Measurements from ENCODE around the gene HSD3B7. TPM values are rescaled to one million over a fixed set of nuclear protein-coding genes. Genes with fewer than 3 reads are reported as not detected.

HSD3B7 gene
- total RNA-seq, 2 donors from 2014 or later: 19.0 to 20.9 TPM

DNA sequence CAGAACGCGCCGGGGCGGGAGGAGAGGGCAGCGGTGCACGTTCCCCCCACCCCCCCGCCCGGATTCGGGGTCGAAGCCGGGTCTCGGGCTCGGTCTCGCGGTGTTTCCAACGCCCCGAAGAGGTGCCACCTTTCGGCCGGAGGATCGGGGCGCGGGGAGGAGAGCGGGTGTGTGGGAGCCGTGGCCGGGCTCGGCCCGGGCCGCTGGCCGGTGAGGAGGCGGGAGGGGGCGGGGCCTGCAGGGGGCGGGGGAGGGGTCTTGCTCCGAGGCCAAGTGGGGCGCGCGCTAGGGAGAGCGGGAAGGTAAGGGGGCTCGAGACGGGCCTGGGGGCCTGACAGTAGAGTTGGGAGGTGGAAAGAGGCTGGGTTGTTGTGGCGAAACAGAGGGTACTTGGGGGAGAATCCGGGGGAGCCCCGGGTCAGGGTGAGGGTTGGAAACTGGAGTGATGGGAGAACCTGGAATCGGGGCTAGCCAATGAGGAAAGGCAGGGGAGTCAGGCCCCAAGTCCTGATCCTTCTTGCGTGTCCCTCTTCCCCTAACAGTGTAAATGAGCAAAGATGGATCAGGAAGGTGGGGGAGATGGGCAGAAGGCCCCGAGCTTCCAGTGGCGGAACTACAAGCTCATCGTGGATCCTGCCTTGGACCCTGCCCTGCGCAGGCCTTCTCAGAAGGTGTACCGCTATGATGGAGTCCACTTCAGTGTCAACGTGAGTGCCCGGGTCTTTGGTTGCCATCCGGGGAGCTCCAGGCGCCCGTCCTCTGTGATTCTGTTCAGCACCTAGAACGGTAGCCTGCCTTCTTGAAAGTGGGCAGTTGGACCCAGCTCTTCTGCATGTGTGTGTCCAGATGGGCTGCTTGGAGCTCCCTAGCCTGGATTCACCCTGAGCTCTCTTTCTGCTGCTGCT, 26.6 kb upstream of the HSD3B7 start:
- peak; percentile 35 for DNase-seq
- H3K9ac ChIP-seq (ENCODE audit: low read depth in 2 of 2, low read length in 2 of 2): peak overlapping the region; percentile 71 to 86
- H3K27ac ChIP-seq: peak overlapping the region; percentile 85
- no peak for TF ChIP-seq CTCF (IDR thresholded peaks at IDR 0.05)
- no peaks in the 10 kb centered on the region for H3K9me3 ChIP-seq
- H3K4me3 ChIP-seq: peak overlapping the region; percentile 58
- peaks cover 18% of the 10 kb centered on the region for H3K36me3 ChIP-seq
- no peaks in the 10 kb centered on the region for H3K27me3 ChIP-seq
- intact Hi-C loops (cut with DNase I): no loop called here
- H3K4me1 ChIP-seq: peaks cover 8% of the 10 kb centered on the region

DNA sequence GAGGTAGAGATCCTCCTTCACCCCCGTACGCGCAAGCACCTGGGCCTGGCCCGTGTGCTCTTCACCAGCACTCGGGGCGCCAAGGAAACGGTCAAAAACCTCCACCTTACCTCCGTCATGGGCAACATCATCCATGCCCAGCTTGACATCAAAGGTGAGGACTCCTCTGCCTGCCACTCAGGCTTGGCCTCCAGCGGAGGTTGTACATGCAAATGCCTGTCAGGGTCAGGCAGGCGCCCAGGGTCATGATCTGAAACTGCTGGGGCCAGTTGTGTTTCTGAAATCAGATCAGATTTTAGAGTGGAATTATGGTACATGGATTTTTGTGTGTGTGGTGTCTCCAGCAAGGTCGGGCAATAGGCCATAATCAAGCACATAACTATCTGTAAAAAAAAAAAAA, 23.6 kb upstream of the HSD3B7 start:
- peaks cover 19% of the 10 kb centered on the region for H3K36me3 ChIP-seq
- peaks cover 8% of the 10 kb centered on the region for H3K4me1 ChIP-seq
- H3K27ac ChIP-seq: no peak overlapping the region
- no peaks in the 10 kb centered on the region for H3K9me3 ChIP-seq
- H3K27me3 ChIP-seq: no peaks in the 10 kb centered on the region
- no peak overlapping the region for H3K4me3 ChIP-seq
- intact Hi-C loops (cut with DNase I): no loop called here
- no peak for TF ChIP-seq CTCF (IDR thresholded peaks at IDR 0.05)
- no peak for DNase-seq
- H3K9ac ChIP-seq (ENCODE audit: low read depth in 2 of 2, low read length in 2 of 2): no peak overlapping the region

- H3K27ac ChIP-seq: no peak overlapping the region
- no peak for DNase-seq
- H3K36me3 ChIP-seq: peaks cover 19% of the 10 kb centered on the region
- no peaks in the 10 kb centered on the region for H3K27me3 ChIP-seq
- no peak for TF ChIP-seq CTCF (IDR thresholded peaks at IDR 0.05)
- H3K9ac ChIP-seq (ENCODE audit: low read depth in 2 of 2, low read length in 2 of 2): no peak overlapping the region
- H3K4me1 ChIP-seq: peaks cover 2% of the 10 kb centered on the region
- H3K9me3 ChIP-seq: no peaks in the 10 kb centered on the region
- H3K4me3 ChIP-seq: no peak overlapping the region
- intact Hi-C loops (cut with DNase I): no loop called here
These were observed 21.0 kb upstream of the HSD3B7 start for GRCh38 chr16:30963925-30964511.

DNA sequence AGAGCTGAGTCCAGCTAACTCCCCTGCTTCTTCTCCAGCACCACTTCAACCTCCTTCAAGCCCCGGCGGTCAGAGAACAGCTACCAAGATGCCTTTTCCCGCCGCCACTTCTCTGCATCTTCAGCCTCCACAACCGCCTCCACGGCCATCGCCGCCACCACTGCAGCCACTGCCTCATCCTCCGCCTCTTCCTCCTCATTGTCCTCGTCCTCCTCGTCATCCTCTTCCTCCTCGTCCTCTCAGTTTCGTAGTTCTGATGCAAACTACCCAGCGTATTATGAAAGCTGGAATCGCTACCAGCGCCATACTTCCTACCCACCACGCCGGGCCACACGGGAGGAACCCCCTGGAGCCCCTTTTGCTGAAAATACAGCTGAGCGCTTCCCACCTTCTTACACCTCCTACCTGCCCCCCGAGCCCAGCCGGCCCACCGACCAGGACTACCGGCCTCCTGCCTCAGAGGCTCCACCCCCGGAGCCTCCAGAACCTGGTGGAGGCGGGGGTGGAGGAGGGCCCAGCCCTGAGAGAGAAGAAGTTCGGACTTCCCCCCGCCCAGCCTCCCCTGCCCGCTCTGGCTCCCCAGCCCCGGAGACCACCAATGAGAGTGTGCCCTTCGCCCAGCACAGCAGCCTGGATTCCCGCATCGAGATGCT, 20.3 kb upstream of the HSD3B7 start:
- no peak for TF ChIP-seq CTCF (IDR thresholded peaks at IDR 0.05)
- no peak overlapping the region for H3K27ac ChIP-seq
- H3K4me1 ChIP-seq: no peaks in the 10 kb centered on the region
- H3K4me3 ChIP-seq: no peak overlapping the region
- no peaks in the 10 kb centered on the region for H3K27me3 ChIP-seq
- H3K9ac ChIP-seq (ENCODE audit: low read depth in 2 of 2, low read length in 2 of 2): no peak overlapping the region
- intact Hi-C loops (cut with DNase I): no loop called here
- peaks cover 19% of the 10 kb centered on the region for H3K36me3 ChIP-seq
- H3K9me3 ChIP-seq: no peaks in the 10 kb centered on the region
- DNase-seq: no peak

- H3K9me3 ChIP-seq: no peaks in the 10 kb centered on the region
- H3K36me3 ChIP-seq: peaks cover 19% of the 10 kb centered on the region
- TF ChIP-seq CTCF (IDR thresholded peaks at IDR 0.05): no peak
These were observed 19.6 kb upstream of the HSD3B7 start for GRCh38 chr16:30965436-30965835.

More at GRCh38 chr16:30965436-30965835, 19.6 kb upstream of the HSD3B7 start:
- intact Hi-C loops (cut with DNase I): no loop called here
- Histone ChIP-seq H3K27me3 (no peaks in the 10 kb centered on the region), H3K4me3 (no peak overlapping the region), H3K9ac (ENCODE audit: low read depth in 2 of 2, low read length in 2 of 2) (no peak overlapping the region), H3K4me1 (no peaks in the 10 kb centered on the region), H3K27ac (no peak overlapping the region)
- no peak for DNase-seq
